K562 (cell line): ENCODE data around the gene PALM3. TPM values are rescaled to one million over a fixed set of nuclear protein-coding genes. Genes with fewer than 3 reads are reported as not detected.

ENCODE experiments used
- EGR1 ChIP-seq: fragments of 450-650 bp; conservative IDR thresholded peaks from 2 replicates; pipeline ENCODE4 v1.6.1; 2017; ENCODE audit warnings: mild to moderate bottlenecking
- ELF1 ChIP-seq: fragments of 200-800 bp; sonication (Bioruptor generic); IDR thresholded peaks from 2 replicates; pipeline ENCODE4 v1.6.1; 2016; ENCODE audit warnings: missing genetic modification characterization, missing compliant biosample characterization
- MYC ChIP-seq, 2 experiments: fragments of 250-450 bp in 1 of 2; sonication (Bioruptor Pico) in 1 of 2; IDR thresholded peaks; 2 replicates each; pipeline versions ENCODE4 v1.5.1 to v1.6.1; 2012 to 2021; ENCODE audit warnings: low read depth in 2 of 2, borderline replicate concordance in 1 of 2, improper control_type of control experiment in 1 of 2, low read length in 1 of 2, mild to moderate bottlenecking in 1 of 2, moderate library complexity in 1 of 2
- PCBP1 ChIP-seq: fragments of 200-400 bp; formaldehyde crosslinking; IDR thresholded peaks from 2 replicates; pipeline ENCODE4 v1.6.1; 2018; ENCODE audit warnings: mild to moderate bottlenecking, low read depth, low read length; ENCODE audit not compliant: poor library complexity, severe bottlenecking
- PHF8 ChIP-seq: fragments of 200-600 bp; sonication (generic); IDR thresholded peaks from 2 replicates; pipeline ENCODE4 v1.6.1; 2012; ENCODE audit warnings: mixed run types, mild to moderate bottlenecking, inconsistent platforms, low read length, moderate library complexity, borderline replicate concordance
- RAD21 ChIP-seq, 2 experiments: fragments of 250-450 bp in 1 of 2; fragments of 450-650 bp in 1 of 2; sonication (Bioruptor Pico) in 1 of 2; formaldehyde crosslinking in 1 of 2; IDR thresholded peaks in 1 of 2; conservative IDR thresholded peaks in 1 of 2; 2 replicates each; pipeline versions ENCODE4 v1.4.0 to v1.8.0; 2020 to 2022; ENCODE audit warnings: mild to moderate bottlenecking in 2 of 2, moderate library complexity in 1 of 2
- RB1 ChIP-seq: fragments of 450-650 bp; IDR thresholded peaks from 2 replicates; pipeline ENCODE4 v1.6.1; 2017; ENCODE audit warnings: low read depth, mild to moderate bottlenecking
- RBFOX2 ChIP-seq: fragments of 200-400 bp; formaldehyde crosslinking; IDR thresholded peaks from 2 replicates; pipeline ENCODE4 v1.6.1; 2017; ENCODE audit warnings: low read depth, mild to moderate bottlenecking, low read length, moderate library complexity
- SMARCA5 ChIP-seq: fragments of 450-650 bp; IDR thresholded peaks from 2 replicates; pipeline ENCODE4 v1.6.1; 2016
- SREBF1 ChIP-seq: fragments of 150-350 bp; IDR thresholded peaks from 2 replicates; pipeline ENCODE4 v1.6.1; 2014; ENCODE audit warnings: antibody characterized with exemption, low read depth, low read length, borderline replicate concordance
- ZFX ChIP-seq: sonication (generic); formaldehyde crosslinking; IDR thresholded peaks from 2 replicates; pipeline ENCODE4 v1.8.0; 2022; ENCODE audit warnings: mild to moderate bottlenecking, missing genetic modification reagents, moderate library complexity
- ZNF354B ChIP-seq: fragments of 250-450 bp; sonication (Bioruptor Pico); IDR thresholded peaks from 2 replicates; pipeline ENCODE4 v1.4.0; 2020
- ZNF584 ChIP-seq: fragments of 200-800 bp; sonication (Bioruptor generic); IDR thresholded peaks from 2 replicates; pipeline ENCODE4 v1.6.1; 2016; ENCODE audit warnings: low read depth, mild to moderate bottlenecking, missing genetic modification characterization, missing compliant biosample characterization
- ZNF76 ChIP-seq: fragments of 250-450 bp; sonication (Bioruptor Pico); IDR thresholded peaks from 2 replicates; pipeline ENCODE4 v1.4.0; 2020; ENCODE audit warnings: mild to moderate bottlenecking, moderate library complexity, borderline replicate concordance
- ZNF766 ChIP-seq: fragments of 200-800 bp; sonication (Bioruptor generic); conservative IDR thresholded peaks from 2 replicates; pipeline ENCODE4 v1.6.1; 2016; ENCODE audit warnings: missing genetic modification characterization, missing compliant biosample characterization
- ZZZ3 ChIP-seq: fragments of 450-650 bp; IDR thresholded peaks from 2 replicates; pipeline ENCODE4 v1.6.1; 2016; ENCODE audit warnings: antibody characterized with exemption, mild to moderate bottlenecking, moderate library complexity
- polyA plus RNA-seq, 8 experiments: library from polyadenylated mRNA; depleted of rRNA in 4 of 8; stranded (reverse) in 5 of 8; unstranded in 3 of 8; fragments of >200 nt; fragmentation: Nextera tagmentation in 2 of 8; fragmentation: Illumina TruSeq in 1 of 8; extraction: Ambion mirVana in 2 of 8; extraction: Trizol in 1 of 8; gene quantifications; 2 replicates each; pipeline versions ENCODE4 v1.2.1 to v1.2.3, GENCODE V29; 2011 to 2014; ENCODE audit warnings: inconsistent platforms in 1 of 8, missing spikeins in 1 of 8
- total RNA-seq, 7 experiments: library from RNA; depleted of rRNA in 6 of 7; stranded (reverse); fragments of >200 nt in 6 of 7; fragmentation: Illumina TruSeq in 2 of 7; extraction: Trizol in 2 of 7; gene quantifications; 2 replicates each; pipeline versions ENCODE4 v1.2.1 to v1.2.3, GENCODE V29; 2011 to 2021; ENCODE audit warnings: low replicate concordance in 1 of 7
- TF ChIP-seq, protein P1 (sequence below), 2 experiments: fragments of 250-450 bp in 1 of 2; fragments of 450-650 bp in 1 of 2; sonication (Bioruptor Pico) in 1 of 2; IDR thresholded peaks; 2 replicates each; pipeline versions ENCODE4 v1.6.1 to v1.8.0; 2016 to 2021; ENCODE audit warnings: mild to moderate bottlenecking in 2 of 2, moderate library complexity in 2 of 2, missing compliant biosample characterization in 1 of 2, missing genetic modification characterization in 1 of 2
- TF ChIP-seq, protein P2 (sequence below): IDR thresholded peaks from 2 replicates; pipeline ENCODE4 v1.6.1; 2014; ENCODE audit warnings: antibody characterized with exemption
- TF ChIP-seq, protein P3 (sequence below): sonication (generic); formaldehyde crosslinking; IDR thresholded peaks from 2 replicates; pipeline ENCODE4 v1.8.0; 2022; ENCODE audit warnings: missing genetic modification reagents, mild to moderate bottlenecking, moderate library complexity, borderline replicate concordance
- TF ChIP-seq, protein P4 (sequence below), 3 experiments: fragments of 200-800 bp in 1 of 3; sonication (Bioruptor generic) in 1 of 3; sonication (generic) in 1 of 3; formaldehyde crosslinking in 1 of 3; IDR thresholded peaks; 2 replicates each; pipeline versions ENCODE4 v1.6.1 to v1.8.0; 2016 to 2022; ENCODE audit warnings: mild to moderate bottlenecking in 2 of 3, missing compliant biosample characterization in 2 of 3, missing genetic modification characterization in 2 of 3, missing genetic modification reagents in 1 of 3

Gene PALM3
- total and polyA plus RNA-seq, 9 of the 15 experiments (the other 6 are each of a cell fraction or from before 2014, with no cell fraction given) = 0.07 to 9.3 (median 3.3) TPM

DNA sequence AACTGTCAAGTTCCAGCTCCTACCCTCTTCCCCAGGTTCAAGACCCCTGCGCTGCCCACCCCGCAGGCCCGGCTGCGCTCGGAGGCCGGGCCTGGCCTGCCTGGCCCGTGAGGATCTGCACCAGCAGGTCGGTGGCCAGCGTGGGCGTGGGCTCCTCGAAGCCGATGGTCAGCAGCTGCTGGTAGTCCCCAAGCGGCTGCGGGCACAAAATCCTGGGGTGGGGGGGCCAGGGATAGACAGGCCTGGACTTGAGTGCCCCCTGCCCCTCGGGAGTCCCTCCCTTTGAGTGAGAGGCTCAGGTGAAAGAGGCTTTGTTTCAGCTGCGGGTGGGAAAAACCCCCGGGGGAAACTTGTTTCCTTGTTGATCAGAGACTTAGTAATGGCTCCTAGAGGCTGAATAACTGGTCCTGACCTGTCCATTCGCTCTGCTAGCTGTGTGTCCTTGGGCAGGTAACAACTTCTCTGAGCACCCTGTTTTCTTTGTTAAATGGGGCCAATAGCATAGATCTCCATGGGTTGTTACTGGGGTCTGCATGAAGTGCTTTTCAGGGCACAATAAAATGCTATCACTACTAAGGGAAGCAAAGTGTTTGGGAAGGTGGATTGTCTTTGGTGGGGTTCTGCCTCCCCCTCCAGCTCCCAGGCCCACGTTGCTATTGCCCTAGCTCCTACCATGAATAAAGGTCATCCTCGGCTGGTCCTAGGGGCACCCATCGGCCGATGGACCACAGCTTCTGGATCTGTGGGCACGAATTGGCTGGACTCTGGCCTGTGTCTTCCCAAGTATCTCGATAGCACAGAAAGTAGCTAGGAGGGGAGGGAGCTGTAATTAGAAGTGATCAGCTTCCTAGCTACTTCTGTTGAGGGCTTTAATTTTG lies 20.2 kb upstream of the PALM3 start (continued):
- TF ChIP-seq SREBF1 = no peak
- TF ChIP-seq RBFOX2 = peak; percentile 72
- no peak for TF ChIP-seq ZNF766 (CRISPR knock-in tag)
- peak; percentile 16; the same call in 1 of the 2 replicates for TF ChIP-seq PHF8
- TF ChIP-seq ZNF76 (CRISPR knock-in tag) = 0 out of 2 replicates have a peak, but pooled peaks have one; percentile 58
- TF ChIP-seq ZFX (CRISPR knock-in tag) = peak; percentile 51
- TF ChIP-seq EGR1 = peak; percentile 72
- TF ChIP-seq RAD21 (CRISPR knock-in tag; conservative IDR thresholded peaks at IDR 0.05 in 1 of 2, IDR thresholded peaks at IDR 0.05 in 1 of 2) = no peak
- TF ChIP-seq, protein P1, sequence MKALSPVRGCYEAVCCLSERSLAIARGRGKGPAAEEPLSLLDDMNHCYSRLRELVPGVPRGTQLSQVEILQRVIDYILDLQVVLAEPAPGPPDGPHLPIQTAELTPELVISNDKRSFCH (CRISPR knock-in tag; IDR thresholded peaks at IDR 0.05) = no peak
- TF ChIP-seq, protein P1 (tag; IDR thresholded peaks at IDR 0.05) = 0 out of 2 replicates have a peak, but pooled peaks have one; percentile 32
- TF ChIP-seq, protein P2, sequence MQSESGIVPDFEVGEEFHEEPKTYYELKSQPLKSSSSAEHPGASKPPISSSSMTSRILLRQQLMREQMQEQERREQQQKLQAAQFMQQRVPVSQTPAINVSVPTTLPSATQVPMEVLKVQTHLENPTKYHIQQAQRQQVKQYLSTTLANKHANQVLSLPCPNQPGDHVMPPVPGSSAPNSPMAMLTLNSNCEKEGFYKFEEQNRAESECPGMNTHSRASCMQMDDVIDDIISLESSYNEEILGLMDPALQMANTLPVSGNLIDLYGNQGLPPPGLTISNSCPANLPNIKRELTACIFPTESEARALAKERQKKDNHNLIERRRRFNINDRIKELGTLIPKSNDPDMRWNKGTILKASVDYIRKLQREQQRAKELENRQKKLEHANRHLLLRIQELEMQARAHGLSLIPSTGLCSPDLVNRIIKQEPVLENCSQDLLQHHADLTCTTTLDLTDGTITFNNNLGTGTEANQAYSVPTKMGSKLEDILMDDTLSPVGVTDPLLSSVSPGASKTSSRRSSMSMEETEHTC = no peak
- TF ChIP-seq, protein P3, sequence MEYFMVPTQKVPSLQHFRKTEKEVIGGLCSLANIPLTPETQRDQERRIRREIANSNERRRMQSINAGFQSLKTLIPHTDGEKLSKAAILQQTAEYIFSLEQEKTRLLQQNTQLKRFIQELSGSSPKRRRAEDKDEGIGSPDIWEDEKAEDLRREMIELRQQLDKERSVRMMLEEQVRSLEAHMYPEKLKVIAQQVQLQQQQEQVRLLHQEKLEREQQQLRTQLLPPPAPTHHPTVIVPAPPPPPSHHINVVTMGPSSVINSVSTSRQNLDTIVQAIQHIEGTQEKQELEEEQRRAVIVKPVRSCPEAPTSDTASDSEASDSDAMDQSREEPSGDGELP = peak; percentile 10; the same call in 1 of the 2 replicates
- peak; percentile 39 for TF ChIP-seq PCBP1
- TF ChIP-seq ZNF354B (CRISPR knock-in tag) = no peak
- no peak for TF ChIP-seq ZZZ3
- TF ChIP-seq, protein P4, sequence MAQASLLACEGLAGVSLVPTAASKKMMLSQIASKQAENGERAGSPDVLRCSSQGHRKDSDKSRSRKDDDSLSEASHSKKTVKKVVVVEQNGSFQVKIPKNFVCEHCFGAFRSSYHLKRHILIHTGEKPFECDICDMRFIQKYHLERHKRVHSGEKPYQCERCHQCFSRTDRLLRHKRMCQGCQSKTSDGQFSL (CRISPR knock-in tag; IDR thresholded peaks at IDR 0.05) = no peak; the same call in 1 of the 2 replicates
- TF ChIP-seq, protein P4 (tag; IDR thresholded peaks at IDR 0.05) = peak in 1 of 2 experiments; percentile 84; a peak in 2 of 4 replicates
- TF ChIP-seq ELF1 (tag) = no peak
- no peak for TF ChIP-seq MYC (IDR thresholded peaks at IDR 0.05; ENCODE audit: low read depth, low read length)
- 0 out of 2 replicates have a peak, but pooled peaks have one; percentile 54 for TF ChIP-seq MYC (CRISPR knock-in tag; IDR thresholded peaks at IDR 0.05; ENCODE audit: borderline replicate concordance, low read depth)
- peak; percentile 56; the same call in 1 of the 2 replicates for TF ChIP-seq SMARCA5
- TF ChIP-seq ZNF584 (CRISPR knock-in tag) = peak; percentile 75; the same call in 1 of the 2 replicates
- no peak for TF ChIP-seq RB1
